GM23338 (cell line): ENCODE data around the gene MRPS34. TPM values are rescaled to one million over a fixed set of nuclear protein-coding genes. Genes with fewer than 3 reads are reported as not detected.

Source experiments
- EZH2phosphoT487 ChIP-seq: fragments of 200-600 bp; sonication (generic); IDR thresholded peaks from one replicate; pipeline ENCODE4 v1.8.1; 2018; ENCODE audit warnings: antibody characterized with exemption; ENCODE audit not compliant: unreplicated experiment
- NANOG ChIP-seq: IDR thresholded peaks from 2 replicates; pipeline ENCODE4 v1.6.1; 2016; ENCODE audit warnings: antibody characterized with exemption, borderline replicate concordance
- REST ChIP-seq: IDR thresholded peaks from one replicate; pipeline ENCODE4 v1.6.1; 2018; ENCODE audit warnings: antibody characterized with exemption; ENCODE audit not compliant: unreplicated experiment
- ZNF462 ChIP-seq: fragments of 250-450 bp; sonication (Bioruptor Pico); IDR thresholded peaks from 2 replicates; pipeline ENCODE4 v1.5.0; 2020; ENCODE audit warnings: mild to moderate bottlenecking, moderate library complexity
- polyA plus RNA-seq: library from polyadenylated mRNA; unstranded; fragments of >200 nt; fragmentation: Nextera tagmentation; extraction: Ambion mirVana; gene quantifications from 2 replicates; pipeline ENCODE4 v1.2.1, GENCODE V29; 2016
- total RNA-seq: library from RNA; depleted of rRNA; stranded (reverse); fragments of >200 nt; shearing (Covaris generic); gene quantifications from 2 replicates; pipeline ENCODE4 v1.2.3, GENCODE V29; 2014

MRPS34 gene
- total and polyA plus RNA-seq, 2 experiments from 2014 or later, result 248 to 391 TPM

- TF ChIP-seq ZNF462 (CRISPR knock-in tag) (no peak), NANOG (no peak), EZH2phosphoT487 (no peak), REST (no peak)
Observed at GRCh38 chr16:1743376-1744337, 29.3 kb downstream of the MRPS34 start (continued).
